Panc1 (cell line): ENCODE results near the gene PARD3.

ENCODE experiments used
- CTCF ChIP-seq: fragments of 450-650 bp; IDR thresholded peaks from 2 replicates; pipeline ENCODE4 v1.5.1; 2017; ENCODE audit warnings: mild to moderate bottlenecking
- POLR2AphosphoS5 ChIP-seq: IDR thresholded peaks from 2 replicates; pipeline ENCODE4 v1.6.1; 2012; ENCODE audit warnings: mild to moderate bottlenecking, low read depth, low read length, moderate library complexity
- SIN3A ChIP-seq: IDR thresholded peaks from 2 replicates; pipeline ENCODE4 v1.6.1; 2012; ENCODE audit warnings: low read depth, mild to moderate bottlenecking, low read length, moderate library complexity, borderline replicate concordance; ENCODE audit not compliant: insufficient read depth
- TCF7L2 ChIP-seq: IDR thresholded peaks from 2 replicates; pipeline ENCODE4 v1.6.1; 2011; ENCODE audit warnings: mild to moderate bottlenecking, low read depth, low read length, inconsistent platforms
- TF ChIP-seq, protein P1 (sequence below), 2 experiments: IDR thresholded peaks; 2 replicates each; pipeline ENCODE4 v1.6.1; 2011 to 2012; ENCODE audit warnings: low read depth in 2 of 2, control low read depth in 1 of 2, low read length in 1 of 2, mild to moderate bottlenecking in 1 of 2, moderate library complexity in 1 of 2; ENCODE audit not compliant: insufficient read depth in 1 of 2

DNA sequence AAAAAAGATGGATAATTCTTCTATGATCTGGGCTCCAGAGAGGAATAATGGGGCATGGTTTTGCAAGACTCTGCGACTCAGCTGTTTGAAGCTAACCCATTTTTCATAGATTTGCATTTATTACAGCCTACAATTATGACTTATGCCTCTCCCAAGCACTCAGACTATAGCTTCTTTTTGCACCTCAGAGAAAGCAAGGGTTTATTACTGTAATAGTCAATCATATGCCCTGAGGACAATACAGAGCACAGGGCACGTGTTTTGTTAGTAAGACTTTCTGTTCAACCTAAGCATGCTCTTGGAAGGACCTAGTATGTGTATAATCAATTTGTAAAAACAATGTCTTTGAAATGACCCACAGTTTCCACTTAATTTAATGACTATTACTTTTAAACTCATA, 221.2 kb downstream of the PARD3 start:
- TF ChIP-seq CTCF (no peak), POLR2AphosphoS5 (no peak), TCF7L2 (no peak), SIN3A (no peak)
- TF ChIP-seq, protein P1, sequence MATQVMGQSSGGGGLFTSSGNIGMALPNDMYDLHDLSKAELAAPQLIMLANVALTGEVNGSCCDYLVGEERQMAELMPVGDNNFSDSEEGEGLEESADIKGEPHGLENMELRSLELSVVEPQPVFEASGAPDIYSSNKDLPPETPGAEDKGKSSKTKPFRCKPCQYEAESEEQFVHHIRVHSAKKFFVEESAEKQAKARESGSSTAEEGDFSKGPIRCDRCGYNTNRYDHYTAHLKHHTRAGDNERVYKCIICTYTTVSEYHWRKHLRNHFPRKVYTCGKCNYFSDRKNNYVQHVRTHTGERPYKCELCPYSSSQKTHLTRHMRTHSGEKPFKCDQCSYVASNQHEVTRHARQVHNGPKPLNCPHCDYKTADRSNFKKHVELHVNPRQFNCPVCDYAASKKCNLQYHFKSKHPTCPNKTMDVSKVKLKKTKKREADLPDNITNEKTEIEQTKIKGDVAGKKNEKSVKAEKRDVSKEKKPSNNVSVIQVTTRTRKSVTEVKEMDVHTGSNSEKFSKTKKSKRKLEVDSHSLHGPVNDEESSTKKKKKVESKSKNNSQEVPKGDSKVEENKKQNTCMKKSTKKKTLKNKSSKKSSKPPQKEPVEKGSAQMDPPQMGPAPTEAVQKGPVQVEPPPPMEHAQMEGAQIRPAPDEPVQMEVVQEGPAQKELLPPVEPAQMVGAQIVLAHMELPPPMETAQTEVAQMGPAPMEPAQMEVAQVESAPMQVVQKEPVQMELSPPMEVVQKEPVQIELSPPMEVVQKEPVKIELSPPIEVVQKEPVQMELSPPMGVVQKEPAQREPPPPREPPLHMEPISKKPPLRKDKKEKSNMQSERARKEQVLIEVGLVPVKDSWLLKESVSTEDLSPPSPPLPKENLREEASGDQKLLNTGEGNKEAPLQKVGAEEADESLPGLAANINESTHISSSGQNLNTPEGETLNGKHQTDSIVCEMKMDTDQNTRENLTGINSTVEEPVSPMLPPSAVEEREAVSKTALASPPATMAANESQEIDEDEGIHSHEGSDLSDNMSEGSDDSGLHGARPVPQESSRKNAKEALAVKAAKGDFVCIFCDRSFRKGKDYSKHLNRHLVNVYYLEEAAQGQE (IDR thresholded peaks at IDR 0.05; ENCODE audit: insufficient read depth in 1 of 2, low read depth in 2 of 2, low read length in 1 of 2): no peak
